ENCODE data around the gene PCED1B.
"Not testable (repeated sequence)": the region's sequence is repeated elsewhere in the genome, so short reads cannot be mapped to it uniquely, and the experiment has no call there.

Gene PCED1B

DNA sequence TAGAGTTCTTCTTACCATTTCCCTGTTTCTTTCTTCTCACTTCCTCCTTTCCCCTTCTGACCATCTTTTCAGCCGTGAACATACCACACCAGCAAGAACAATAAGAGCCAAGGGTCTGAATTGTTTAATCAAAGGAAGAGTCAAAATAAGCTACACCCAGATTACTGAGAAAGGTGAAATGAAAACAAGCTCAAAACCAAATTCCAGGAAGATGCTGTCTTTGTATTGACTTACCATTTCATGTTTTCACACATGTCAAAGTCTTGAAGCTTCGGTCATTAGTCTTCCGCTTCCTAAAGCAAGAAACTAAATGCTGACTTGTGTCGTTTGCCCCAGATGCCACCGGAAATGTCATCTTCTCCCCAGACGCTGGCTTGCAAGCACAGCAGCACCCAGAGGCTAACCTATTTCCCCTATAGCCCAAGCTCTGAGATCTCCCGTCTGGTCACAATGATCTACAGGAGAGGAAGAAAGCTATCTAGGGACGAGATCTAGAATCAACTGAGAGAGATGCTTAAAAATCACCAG, 136.8 kb downstream of the PCED1B start:
- DNase-seq, result no peak

GRCh38 chr12:47217595-47217869, 138.1 kb downstream of the PCED1B start:
- DNase-seq, result not testable (repeated sequence)

- DNase-seq, result no peak
Measured at GRCh38 chr12:47218191-47218654, 138.8 kb downstream of the PCED1B start.

DNA sequence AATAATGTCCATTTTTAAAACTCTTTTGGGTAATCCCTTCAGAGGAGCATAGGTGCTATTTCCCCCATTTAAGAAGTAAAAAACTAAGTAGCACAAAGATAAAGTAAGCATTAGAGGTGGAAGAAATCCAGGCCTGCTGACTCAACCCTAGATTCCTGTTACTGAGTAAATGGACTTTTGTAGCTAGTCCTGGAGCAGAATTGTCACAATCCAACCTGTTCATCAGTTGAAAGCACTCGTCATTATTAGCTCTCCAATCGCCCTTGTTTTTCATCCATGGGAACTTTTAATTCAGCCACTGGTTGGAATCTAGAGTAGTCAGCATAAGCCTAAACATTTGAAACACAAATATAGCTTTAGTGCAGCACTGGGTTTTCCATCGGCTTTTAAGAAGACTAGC, 139.8 kb downstream of the PCED1B start:
- no peak for DNase-seq

DNA sequence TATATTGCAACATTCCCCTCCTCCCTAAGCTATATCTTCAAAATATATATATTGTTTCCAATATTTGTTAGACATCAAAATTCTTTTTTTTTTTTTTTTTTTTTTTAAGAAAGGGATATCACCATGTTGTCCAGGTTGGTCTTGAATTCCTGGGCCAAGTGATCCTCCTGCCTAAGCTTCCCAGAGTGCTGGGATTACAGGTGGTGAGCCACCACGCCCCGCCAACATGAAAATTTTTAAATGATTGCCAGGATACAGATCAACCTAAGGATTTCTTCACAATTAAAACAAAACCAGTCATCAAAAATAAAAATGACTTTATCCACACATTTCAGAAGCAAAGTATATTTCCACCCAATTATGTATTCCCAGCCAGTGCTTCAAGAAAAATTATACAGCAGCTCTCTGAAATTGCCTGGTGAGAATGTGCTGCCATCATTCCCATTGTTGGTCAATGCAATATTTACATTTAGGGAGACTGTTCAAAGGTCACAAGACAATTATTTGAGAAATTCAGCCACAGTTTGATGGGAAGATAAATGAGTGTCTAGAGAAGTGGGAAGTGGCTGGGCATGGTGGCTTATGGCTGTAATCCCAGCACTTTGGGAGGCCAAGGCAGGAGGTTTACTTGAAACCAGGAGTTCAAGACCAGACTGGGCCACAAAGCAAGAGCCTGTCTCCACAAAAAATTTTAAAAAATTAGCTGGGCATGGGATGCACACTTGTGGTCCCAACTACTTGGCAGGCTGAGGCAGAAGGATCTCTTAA, 142.0 kb downstream of the PCED1B start:
- DNase-seq, result no peak

DNA sequence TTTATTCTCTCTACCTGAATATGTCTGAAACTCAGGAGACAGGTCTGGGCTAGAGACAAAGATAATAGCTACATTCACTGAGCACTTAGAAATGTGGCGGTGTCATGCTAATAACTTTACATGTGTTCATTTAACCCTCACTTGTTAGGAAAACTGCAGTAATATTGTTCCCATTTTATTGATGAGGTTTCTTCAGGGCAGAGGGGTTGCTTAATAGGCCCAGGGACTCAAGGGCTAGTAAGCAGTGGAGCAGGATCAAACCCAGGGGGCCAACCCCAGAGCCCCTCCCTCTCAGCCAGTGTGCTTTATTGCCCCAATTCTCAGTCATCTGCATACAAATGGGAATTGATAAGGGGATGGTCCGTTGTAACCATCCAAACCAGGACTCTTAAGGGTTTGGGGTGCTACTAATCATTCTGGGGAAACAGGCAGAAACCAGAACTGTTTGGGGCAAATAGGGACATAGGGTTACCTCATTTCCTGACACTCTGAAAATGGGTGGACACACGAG, 143.2 kb downstream of the PCED1B start:
- DNase-seq, result no peak

DNA sequence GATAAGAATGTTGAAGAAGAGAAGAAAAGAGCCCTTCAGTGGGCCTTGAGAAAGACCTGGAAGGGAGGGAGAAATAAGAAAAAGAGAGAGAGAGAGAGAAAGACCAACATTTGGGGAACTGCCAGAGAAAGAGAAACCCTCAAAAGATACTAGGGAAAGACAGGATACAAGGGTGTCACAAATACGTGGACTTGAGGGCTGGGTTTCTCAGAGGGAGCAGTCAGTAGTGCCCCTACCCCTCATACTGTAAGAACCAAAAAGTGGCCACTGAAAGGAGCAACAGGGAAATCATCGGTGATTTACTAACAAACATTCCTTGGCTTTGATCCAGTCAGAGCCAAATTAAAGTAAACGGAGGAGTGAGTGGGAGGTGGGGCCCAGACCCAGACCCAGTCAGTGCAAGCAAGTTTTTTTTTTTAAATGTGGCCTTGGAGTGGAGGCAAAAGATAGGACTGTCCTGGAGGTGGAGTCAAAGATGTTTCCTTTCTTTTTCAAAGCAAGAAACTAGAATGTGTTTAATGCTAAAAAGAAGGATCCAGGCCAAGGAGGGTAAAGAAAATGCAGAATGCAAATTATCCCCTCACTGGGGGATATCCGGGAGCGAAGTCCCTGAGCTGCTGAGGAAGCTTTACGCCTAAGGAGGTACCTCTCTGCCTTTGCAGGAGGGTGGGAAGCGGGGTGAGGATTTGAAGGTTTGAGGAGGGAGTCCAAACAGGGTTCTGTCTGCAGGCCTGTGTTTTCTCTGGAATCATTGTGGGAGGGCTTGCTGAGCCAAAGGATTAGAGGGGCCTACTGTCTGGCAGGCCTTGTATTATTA, 143.8 kb downstream of the PCED1B start:
- DNase-seq, result no peak

GRCh38 chr12:47223848-47224213, 144.4 kb downstream of the PCED1B start:
- DNase-seq, result peak; percentile 57

GRCh38 chr12:47224563-47225133, 145.2 kb downstream of the PCED1B start:
- no peak for DNase-seq

- DNase-seq, result no peak
Measured at GRCh38 chr12:47225356-47225755, 145.9 kb downstream of the PCED1B start.

GRCh38 chr12:47226199-47226598, 146.8 kb downstream of the PCED1B start:
- no peak for DNase-seq

- no peak for DNase-seq
Measured at GRCh38 chr12:47228802-47229201, 149.4 kb downstream of the PCED1B start.

- DNase-seq, result no peak
Measured at GRCh38 chr12:47231456-47231855, 152.0 kb downstream of the PCED1B start.

- no peak for DNase-seq
Measured at GRCh38 chr12:47234576-47235141, 155.2 kb downstream of the PCED1B start.

DNA sequence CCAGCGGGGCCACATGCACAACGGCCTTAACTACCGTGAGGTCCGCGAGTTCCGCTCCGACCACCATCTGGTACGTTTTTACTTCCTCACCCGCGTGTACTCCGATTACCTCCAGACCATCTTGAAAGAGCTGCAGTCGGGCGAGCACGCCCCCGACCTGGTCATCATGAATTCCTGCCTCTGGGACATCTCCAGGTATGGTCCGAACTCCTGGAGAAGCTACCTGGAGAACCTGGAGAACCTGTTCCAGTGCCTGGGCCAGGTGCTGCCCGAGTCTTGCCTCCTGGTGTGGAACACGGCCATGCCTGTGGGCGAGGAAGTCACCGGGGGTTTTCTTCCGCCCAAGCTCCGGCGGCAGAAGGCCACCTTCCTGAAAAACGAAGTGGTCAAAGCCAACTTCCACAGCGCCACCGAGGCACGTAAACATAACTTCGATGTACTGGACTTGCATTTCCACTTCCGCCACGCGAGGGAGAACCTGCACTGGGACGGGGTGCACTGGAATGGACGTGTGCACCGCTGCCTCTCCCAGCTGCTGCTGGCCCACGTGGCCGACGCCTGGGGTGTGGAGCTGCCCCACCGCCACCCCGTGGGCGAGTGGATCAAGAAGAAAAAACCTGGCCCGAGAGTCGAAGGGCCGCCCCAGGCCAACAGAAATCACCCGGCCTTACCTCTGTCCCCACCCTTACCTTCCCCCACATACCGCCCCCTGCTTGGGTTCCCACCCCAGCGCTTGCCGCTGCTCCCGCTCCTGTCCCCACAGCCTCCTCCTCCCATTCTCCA, 156.0 kb downstream of the PCED1B start:
- no peak for DNase-seq

DNA sequence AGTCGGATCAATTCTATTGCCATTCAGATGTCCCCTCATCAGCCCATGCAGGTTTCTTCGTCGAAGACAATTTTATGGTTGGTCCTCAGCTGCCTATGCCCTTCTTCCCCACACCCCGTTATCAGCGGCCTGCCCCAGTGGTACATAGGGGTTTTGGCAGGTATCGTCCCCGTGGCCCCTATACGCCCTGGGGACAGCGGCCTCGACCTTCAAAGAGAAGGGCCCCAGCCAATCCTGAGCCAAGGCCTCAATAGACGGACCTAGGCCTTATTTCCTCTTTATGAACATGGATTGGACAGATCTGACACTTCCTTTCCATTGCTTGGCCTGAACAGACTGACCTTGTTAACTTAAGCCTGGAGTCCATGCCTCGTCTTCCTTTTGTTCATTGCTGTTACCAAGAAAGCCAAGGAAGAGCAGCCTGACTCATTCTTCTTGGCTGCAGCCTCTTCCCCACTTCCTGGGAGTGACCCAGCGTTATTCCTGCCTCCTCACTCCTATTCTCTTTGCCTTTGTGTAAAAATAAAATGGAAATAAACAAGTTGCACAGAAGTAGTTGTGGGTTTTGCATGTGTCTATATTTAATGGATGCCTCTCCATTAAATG, 156.8 kb downstream of the PCED1B start:
- DNase-seq, result no peak

DNA sequence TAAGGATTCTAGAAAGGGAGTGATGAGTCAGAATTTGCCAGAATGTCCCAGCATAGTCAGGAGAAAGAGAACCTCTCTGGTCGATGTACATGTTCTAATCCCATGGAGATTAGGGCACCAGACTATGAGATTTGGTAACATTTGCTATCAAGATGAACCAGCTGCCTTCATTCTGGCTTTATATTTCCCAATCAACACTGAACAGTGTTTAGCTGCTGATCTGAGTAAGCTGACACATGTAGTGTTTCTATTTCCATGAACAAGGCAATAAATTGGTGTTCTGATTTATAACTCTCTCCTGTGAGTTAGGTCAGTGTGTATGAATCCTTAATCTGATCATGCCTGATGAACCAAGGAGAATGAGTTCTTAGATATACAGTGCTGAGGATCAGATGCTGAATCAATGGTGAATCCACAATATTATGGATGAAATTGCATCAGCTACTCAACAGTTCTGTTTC, 158.4 kb downstream of the PCED1B start:
- DNase-seq, result no peak

GRCh38 chr12:47238669-47239114, 159.3 kb downstream of the PCED1B start:
- no peak for DNase-seq

DNA sequence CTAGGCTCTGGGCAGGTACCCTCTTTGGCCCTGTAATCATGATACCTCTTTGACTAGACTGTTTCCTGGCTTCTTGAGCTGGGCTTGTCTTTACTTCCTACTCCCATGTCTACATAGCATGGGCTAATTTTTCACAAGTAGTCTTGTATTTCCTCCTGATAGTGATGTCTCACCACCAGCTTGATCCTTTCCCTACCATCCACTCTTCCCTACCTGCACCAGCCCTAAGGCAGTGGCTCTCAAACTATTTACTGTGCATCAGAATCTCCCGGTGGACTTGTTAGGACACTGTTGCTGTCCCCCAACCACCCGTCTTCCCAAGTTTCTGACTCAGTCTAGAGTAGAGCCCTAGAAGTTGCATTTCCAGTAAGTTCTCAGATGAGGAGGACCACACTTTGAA, 163.0 kb downstream of the PCED1B start:
- DNase-seq, result no peak

DNA sequence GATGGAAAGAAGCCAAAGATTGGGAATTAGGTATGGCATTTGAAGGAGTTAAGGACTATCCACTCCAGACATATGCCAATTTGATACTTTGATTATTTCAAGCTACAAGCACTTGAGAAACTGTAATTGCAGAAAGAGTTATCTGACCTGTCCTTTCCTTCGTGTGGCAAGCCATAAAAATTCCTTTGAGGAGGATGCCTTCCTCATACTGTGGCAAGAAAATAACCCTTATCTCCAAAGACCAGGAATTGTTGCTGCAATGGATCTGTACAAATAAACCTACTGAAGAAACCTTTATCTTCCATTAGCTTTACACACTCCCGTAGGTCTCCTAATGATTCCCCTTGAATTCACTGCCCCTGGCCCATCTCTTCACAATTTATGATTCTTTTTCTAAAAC, 165.4 kb downstream of the PCED1B start:
- no peak for DNase-seq

DNA sequence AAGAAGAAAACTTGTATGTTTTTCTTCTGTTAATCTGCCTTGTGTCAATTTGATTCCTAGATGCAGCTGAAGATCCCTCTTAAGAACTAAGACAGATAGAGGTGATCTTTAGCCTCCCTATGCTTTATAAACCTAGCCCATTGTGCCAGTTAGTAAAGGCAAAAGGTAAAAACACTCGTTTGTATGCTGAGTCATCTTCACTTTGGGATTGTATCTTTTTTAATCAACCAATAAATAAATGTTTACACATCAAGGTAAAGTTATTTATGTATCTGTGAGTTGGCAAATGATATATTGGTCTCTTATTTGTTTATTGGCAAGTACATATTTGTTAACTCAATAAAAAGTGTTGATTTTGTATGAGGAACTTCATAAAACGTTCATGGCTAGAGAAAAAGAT, 166.2 kb downstream of the PCED1B start:
- no peak for DNase-seq

DNA sequence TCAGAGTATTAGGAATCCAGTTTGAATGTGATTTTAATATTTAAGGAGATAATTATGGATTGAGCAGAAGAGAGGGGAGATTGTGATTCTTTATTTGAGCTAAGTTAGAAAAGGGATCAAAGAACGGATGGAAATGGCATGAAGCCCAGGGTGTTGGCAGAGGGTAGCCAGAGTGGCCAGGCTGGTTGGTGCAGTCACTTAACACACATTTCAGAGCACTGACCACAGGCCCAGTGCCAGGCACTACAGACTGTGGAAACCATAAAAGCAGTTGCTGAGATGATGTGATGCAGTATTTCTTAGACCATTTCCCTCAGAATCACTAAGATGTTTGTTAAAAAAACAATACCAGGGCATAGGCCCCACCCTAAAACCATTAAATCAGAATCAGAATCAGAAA, 168.0 kb downstream of the PCED1B start:
- peak; percentile 12 for DNase-seq
